NCI-H345 treated with DMSO at 0.1 percent for 48 hours (cell line): ENCODE results near the gene TAAR5.
"Not testable (repeated sequence)": the region's sequence is repeated elsewhere in the genome, so short reads cannot be mapped to it uniquely, and the experiment has no call there.

Experiments used
- DNase-seq: peaks from one replicate; lab custom pipeline; 2025; ENCODE audit not compliant: unreplicated experiment; lab: John Stamatoyannopoulos, UW

TAAR5 gene

GRCh38 chr6:132571774-132572173, 17.8 kb downstream of the TAAR5 start:
- no peak for DNase-seq

DNA sequence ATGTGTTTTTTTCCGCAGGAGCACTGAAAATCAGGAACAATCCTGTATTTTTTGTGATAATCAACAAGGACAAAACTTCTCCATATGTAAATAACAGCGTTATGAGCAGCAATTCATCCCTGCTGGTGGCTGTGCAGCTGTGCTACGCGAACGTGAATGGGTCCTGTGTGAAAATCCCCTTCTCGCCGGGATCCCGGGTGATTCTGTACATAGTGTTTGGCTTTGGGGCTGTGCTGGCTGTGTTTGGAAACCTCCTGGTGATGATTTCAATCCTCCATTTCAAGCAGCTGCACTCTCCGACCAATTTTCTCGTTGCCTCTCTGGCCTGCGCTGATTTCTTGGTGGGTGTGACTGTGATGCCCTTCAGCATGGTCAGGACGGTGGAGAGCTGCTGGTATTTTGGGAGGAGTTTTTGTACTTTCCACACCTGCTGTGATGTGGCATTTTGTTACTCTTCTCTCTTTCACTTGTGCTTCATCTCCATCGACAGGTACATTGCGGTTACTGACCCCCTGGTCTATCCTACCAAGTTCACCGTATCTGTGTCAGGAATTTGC, 19.2 kb downstream of the TAAR5 start, which contains the start of gene TAAR6:
TSS of gene TAAR6 (plus strand) at position 102 of the 557 bp plus-strand sequence. CDS start at position 102, 0 bp downstream.
- DNase-seq, result no peak

DNA sequence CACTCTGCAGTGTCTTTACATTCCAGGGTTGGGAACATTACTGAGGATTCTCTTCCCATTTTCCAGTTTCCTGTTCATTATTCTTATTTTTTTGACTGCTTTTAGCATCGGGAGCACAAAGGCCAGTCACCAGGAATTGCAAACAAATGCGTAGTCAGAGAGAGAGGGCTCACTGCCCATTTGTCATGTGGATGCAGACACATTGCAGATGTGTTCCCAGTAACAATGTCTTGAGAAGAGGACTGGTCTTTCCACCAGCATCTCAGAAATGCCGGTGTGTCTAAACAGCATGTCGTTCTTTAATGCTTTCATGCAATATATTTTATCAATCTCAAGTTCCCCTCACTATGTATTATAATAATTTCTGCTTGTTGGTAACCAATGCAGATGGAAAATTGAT, 20.4 kb downstream of the TAAR5 start:
- no peak for DNase-seq

- DNase-seq, result no peak
These were observed 20.9 kb downstream of the TAAR5 start for GRCh38 chr6:132568611-132569010.

DNA sequence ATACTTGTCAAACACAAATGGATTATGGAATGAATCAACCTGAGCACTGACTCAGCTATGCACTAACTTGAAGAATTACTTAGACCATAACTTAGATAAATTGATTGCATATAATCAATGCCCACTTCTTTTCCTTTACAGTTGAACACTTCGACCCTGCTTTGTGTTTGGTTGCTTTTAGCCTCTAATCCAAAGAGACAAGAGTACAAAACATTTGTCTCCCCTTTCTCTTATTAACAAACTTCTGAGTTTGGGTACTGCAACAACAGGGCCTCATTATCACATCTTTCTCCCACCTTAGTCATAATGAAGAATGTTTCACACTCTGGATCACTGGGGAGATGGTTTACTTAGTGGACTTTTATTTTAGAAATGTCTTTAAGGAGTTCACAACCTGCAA, 22.0 kb downstream of the TAAR5 start:
- DNase-seq, result no peak

DNA sequence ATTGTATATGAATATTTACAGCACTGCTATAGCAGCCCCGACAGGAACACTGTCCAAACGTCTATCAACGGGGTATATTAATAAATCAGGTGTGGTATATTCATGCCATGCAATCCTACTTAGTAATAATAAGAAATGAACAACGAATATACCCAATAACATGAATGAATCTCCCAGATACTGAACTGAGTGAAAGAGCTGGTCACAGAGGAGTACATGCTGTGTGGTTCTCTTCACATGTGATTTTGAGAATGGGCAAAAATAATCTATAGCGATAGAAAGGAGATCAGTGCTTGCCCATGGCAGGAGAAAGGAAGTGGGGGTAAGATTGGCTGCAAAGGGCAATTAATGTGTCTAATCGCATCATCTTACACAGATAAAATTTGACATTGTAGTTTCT, 23.1 kb downstream of the TAAR5 start:
- no peak for DNase-seq

GRCh38 chr6:132560087-132560486, 29.5 kb downstream of the TAAR5 start:
- DNase-seq, result not testable (repeated sequence)

- DNase-seq, result no peak
These were observed 37.2 kb downstream of the TAAR5 start, which contains the start of gene TAAR8 for GRCh38 chr6:132552372-132552771. Gene TAAR8, plus strand, starts transcription at chr6:132552672. Its CDS starts 21 bp downstream, at chr6:132552693.

GRCh38 chr6:132551214-132551613, 38.3 kb downstream of the TAAR5 start:
- no peak for DNase-seq

GRCh38 chr6:132548746-132549463, 40.6 kb downstream of the TAAR5 start:
- no peak for DNase-seq

- no peak for DNase-seq
These were observed 44.7 kb downstream of the TAAR5 start for GRCh38 chr6:132544826-132545225.
